LNCAP (cell line): ENCODE data around the gene SBNO2.

ENCODE experiments used
- CTCF ChIP-seq: fragments of 450-650 bp; IDR thresholded peaks from 2 replicates; pipeline ENCODE4 v1.5.1; 2017; ENCODE audit warnings: mild to moderate bottlenecking

SBNO2 gene

GRCh38 chr19:1135454-1135853 lies 38.6 kb downstream of the SBNO2 start:
- TF ChIP-seq CTCF = no peak

- no peak for TF ChIP-seq CTCF
These were observed 39.6 kb downstream of the SBNO2 start for GRCh38 chr19:1134431-1134830.

GRCh38 chr19:1133471-1133929 lies 40.6 kb downstream of the SBNO2 start:
- no peak for TF ChIP-seq CTCF

GRCh38 chr19:1132552-1133383 lies 41.3 kb downstream of the SBNO2 start:
- TF ChIP-seq CTCF = no peak

GRCh38 chr19:1131718-1132551 lies 42.1 kb downstream of the SBNO2 start:
- no peak for TF ChIP-seq CTCF

GRCh38 chr19:1130771-1131717 lies 43.0 kb downstream of the SBNO2 start:
- no peak for TF ChIP-seq CTCF

- no peak for TF ChIP-seq CTCF
These were observed 44.5 kb downstream of the SBNO2 start for GRCh38 chr19:1129535-1129934.
